ENCODE results near the gene USP10. TPM values are rescaled to one million over a fixed set of nuclear protein-coding genes. Genes with fewer than 3 reads are reported as not detected.
"Not testable (repeated sequence)": the region's sequence is repeated elsewhere in the genome, so short reads cannot be mapped to it uniquely, and the experiment has no call there.

USP10 gene
- total and polyA plus RNA-seq, 7 donors = 17.1 to 64.3 (median 43.9) TPM

DNA sequence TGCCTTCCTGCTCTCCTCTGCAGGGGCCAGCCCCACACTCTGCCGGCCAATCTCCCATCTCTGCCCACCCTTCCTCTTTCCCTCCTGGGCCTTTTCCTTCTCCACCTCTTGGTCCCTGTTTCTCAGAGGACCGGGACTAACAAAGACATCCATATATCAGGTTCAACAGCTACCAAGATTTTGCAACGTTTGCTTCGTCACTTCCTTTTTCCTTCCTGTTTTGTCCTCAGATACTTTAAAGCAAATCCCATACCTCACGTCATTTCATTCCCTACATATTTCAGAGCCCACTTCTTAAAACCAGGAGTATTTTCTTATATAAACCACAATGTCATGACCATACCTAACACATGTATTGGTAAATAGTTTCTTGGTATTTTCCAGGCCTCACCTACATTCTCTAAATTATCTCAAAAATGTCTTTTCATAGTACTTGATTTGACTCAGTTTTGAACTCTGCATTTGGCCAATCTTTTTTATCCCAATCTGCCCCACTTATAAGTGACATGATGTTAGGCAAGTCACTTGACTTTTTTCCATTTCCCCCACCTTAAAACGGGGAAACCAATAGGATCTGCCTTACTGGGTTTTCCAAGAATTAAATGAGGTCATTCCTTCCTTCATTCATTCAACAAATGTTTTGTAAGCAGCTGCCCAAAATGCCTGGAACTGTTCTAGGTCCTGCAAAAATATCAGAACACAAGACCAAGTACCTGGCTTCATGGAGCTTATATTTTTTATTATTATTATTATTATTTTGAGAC is 7.2 kb upstream of the USP10 start:
- H3K27ac ChIP-seq = no peak overlapping the region
- H3K27me3 ChIP-seq = no peaks in the 10 kb centered on the region
- no peak for TF ChIP-seq EP300 (IDR thresholded peaks at IDR 0.05)
- TF ChIP-seq POLR2AphosphoS5 (IDR thresholded peaks at IDR 0.05) = no peak
- TF ChIP-seq, protein P1, sequence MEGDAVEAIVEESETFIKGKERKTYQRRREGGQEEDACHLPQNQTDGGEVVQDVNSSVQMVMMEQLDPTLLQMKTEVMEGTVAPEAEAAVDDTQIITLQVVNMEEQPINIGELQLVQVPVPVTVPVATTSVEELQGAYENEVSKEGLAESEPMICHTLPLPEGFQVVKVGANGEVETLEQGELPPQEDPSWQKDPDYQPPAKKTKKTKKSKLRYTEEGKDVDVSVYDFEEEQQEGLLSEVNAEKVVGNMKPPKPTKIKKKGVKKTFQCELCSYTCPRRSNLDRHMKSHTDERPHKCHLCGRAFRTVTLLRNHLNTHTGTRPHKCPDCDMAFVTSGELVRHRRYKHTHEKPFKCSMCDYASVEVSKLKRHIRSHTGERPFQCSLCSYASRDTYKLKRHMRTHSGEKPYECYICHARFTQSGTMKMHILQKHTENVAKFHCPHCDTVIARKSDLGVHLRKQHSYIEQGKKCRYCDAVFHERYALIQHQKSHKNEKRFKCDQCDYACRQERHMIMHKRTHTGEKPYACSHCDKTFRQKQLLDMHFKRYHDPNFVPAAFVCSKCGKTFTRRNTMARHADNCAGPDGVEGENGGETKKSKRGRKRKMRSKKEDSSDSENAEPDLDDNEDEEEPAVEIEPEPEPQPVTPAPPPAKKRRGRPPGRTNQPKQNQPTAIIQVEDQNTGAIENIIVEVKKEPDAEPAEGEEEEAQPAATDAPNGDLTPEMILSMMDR (IDR thresholded peaks at IDR 0.05) = no peak
- TF ChIP-seq POLR2A (IDR thresholded peaks at IDR 0.05) = no peak
- H3K9me3 ChIP-seq = no peaks in the 10 kb centered on the region
- no peaks in the 10 kb centered on the region for H3K36me3 ChIP-seq
- 63 to 83% methylated on average over 6 of the region's 6 CpGs for WGBS, 2 donors
- no peaks in the 10 kb centered on the region for H3K4me1 ChIP-seq
- no peak overlapping the region for H3K4me3 ChIP-seq
- intact Hi-C loops (cut with DNase I) = no loop called here
- no peak for DNase-seq

DNA sequence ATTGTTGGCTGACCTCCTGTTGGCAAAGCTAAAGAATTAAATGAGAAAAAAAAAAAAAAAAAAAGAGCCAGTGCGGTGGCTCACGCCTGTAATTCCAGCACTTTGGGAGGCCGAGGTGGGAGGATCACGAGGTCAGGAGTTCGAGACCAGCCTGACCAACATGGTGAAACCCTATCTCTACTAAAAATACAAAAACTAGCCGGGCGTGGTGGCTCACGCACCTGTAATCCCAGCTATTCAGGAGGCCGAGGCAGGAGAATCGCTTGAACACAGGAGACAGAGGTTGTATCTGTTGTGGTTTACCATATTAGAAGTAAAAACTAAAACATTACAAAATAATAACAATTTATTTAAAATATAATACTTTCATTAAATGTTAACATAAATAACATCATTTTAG is 5.9 kb upstream of the USP10 start:
- H3K36me3 ChIP-seq; H3K9me3 ChIP-seq; H3K4me1 ChIP-seq; intact Hi-C loops (cut with DNase I); H3K27me3 ChIP-seq; H3K4me3 ChIP-seq; H3K27ac ChIP-seq: not testable (repeated sequence)
- DNase-seq = peak; percentile 21
- WGBS, 2 donors = 95% methylated on average over 10 of the region's 10 CpGs

DNA sequence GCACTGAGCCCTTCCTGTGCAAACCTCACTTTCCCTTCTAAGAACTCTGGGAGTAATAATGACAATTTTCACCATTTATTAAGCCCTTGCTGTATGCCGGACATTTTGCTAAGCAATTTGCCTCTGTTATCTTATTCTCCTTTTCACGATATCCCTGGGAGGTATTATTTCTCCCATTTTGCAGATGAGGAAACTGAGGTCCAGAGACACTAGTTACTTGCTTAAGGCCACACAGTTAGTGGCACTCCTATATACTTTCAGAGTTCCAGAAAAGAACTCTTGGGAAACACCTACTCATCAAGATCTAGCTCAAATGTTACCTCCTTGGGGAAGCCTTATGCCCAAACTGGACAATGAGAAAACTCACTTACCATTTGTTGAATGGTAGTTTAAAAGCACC is 4.8 kb upstream of the USP10 start:
- 95 to 96% methylated on average over 2 of the region's 2 CpGs for WGBS, 2 donors
- intact Hi-C loops (cut with DNase I) = no loop called here

DNA sequence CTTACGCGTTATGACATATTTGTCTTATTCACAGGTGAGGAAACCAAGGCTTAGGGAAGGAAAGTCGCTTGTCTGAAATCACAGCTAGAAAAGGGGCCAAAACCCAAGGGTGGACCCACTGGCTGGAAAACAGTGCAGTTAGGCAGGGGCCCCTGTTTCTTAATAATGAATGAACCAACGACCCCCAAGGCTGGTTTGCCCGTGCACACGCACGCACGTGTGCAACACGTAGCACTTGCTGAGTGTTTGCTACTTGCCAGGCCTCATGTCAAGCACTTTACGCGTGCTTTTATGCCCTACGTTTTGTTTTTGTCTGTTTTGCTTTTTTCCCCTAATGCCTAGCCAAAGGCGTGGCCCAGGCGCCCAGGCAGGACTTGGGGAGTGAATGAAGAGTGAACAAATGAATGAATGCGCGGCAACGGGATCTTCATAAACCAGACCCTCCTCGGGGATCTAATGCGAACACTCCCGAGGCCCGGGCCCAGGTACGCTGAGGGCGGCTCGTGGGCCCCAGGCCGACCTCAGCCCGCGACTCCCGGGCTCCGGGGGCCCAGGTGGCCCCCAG is 571 bp upstream of the USP10 start:
- H3K9me3 ChIP-seq = no peaks in the 10 kb centered on the region
- TF ChIP-seq POLR2A (IDR thresholded peaks at IDR 0.05) = no peak
- intact Hi-C loops (cut with DNase I) = no loop called here
- no peaks in the 10 kb centered on the region for H3K27me3 ChIP-seq
- WGBS, 2 donors = 16 to 24% methylated on average over 29 of the region's 29 CpGs
- no peaks in the 10 kb centered on the region for H3K36me3 ChIP-seq
- DNase-seq = peak; percentile 34
- peaks cover 0 to 36% (median 28%) of the 10 kb centered on the region in 4 donors for H3K4me1 ChIP-seq
- H3K27ac ChIP-seq = peak overlapping the region; percentile 82 to 96 (median 92)
- H3K4me3 ChIP-seq = peak overlapping the region; percentile 90 to 100 (median 99)

More for the DNA sequence above, 4.8 kb upstream of the USP10 start:
- Histone ChIP-seq H3K4me3 (no peak overlapping the region), H3K27me3 (no peaks in the 10 kb centered on the region), H3K27ac (no peak overlapping the region), H3K4me1 (peaks cover 0 to 9% (median 6%) of the 10 kb centered on the region in 4 donors), H3K36me3 (no peaks in the 10 kb centered on the region), H3K9me3 (no peaks in the 10 kb centered on the region)
- TF ChIP-seq, protein P1 (IDR thresholded peaks at IDR 0.05) = no peak
- no peak for TF ChIP-seq POLR2AphosphoS5 (IDR thresholded peaks at IDR 0.05)
- TF ChIP-seq EP300 (IDR thresholded peaks at IDR 0.05) = no peak
- TF ChIP-seq POLR2A (IDR thresholded peaks at IDR 0.05) = no peak
- DNase-seq = no peak

DNA sequence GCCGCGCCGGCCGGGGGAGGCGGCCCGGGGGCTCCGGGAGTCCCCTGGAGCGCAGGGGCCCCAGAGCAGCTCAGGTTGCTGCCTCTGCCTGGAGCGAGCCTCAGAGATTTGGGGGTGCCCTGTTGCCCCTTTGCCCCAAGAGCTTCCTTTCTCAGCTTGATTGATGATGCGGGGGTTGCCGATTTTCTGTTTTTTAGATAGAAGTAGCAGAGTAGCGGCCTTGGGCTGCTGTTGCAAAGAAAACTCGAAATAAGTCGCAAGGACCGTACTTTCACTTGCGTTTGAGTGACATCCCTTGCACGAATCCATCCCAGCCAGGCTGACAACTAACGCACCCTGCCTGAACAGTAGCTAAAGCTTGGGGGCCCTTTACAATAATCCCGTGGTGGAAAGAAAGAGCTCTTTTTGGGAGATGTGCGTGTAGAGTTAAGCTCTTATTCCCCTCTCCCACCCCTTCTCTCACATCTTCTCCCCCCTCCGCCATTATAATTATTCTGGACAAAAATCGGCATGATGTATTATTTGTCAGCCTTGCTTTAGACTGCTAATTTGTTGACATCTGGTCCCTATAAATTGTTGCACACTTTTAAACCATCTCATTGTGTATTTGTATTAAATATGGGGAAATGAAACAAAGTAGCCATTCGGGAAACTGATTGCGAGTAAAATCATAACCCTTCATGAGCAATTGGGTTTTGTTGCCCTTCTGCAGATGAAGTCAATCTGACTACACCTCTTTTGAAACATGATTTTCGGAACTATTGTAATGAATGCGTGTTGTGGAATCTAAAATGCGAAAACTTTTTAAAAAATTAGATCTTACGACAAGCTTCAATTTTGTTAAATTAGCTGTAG is 873 bp downstream of the USP10 start:
- no peaks in the 10 kb centered on the region for H3K9me3 ChIP-seq
- H3K27ac ChIP-seq = peak overlapping the region; percentile 82 to 96 (median 92)
- intact Hi-C loops (cut with DNase I) = no loop called here
- no peaks in the 10 kb centered on the region for H3K27me3 ChIP-seq
- H3K4me3 ChIP-seq = peak overlapping the region; percentile 90 to 100 (median 99)
- TF ChIP-seq POLR2AphosphoS5 (IDR thresholded peaks at IDR 0.05) = no peak
- TF ChIP-seq, protein P1 (IDR thresholded peaks at IDR 0.05) = no peak
- TF ChIP-seq POLR2A (IDR thresholded peaks at IDR 0.05) = no peak
- no peak for TF ChIP-seq EP300 (IDR thresholded peaks at IDR 0.05)
- H3K4me1 ChIP-seq = peaks cover 0 to 43% (median 29%) of the 10 kb centered on the region in 4 donors
- 3 to 4% methylated on average over 28 of the region's 28 CpGs for WGBS, 2 donors
- no peaks in the 10 kb centered on the region for H3K36me3 ChIP-seq
- peak; percentile 62 for DNase-seq

Data from sigmoid colon (tissue), 7 donors.